Left lobe of liver (tissue), 2 donors: Measurements from ENCODE around the gene PRDX5. TPM values are rescaled to one million over a fixed set of nuclear protein-coding genes. Genes with fewer than 3 reads are reported as not detected.

ENCODE experiments used
- ATAC-seq: fragments of 200-7000 bp; cut with Tn5 transposase; one replicate; pipeline ENCODE4 v1.9.1; 2020; ENCODE audit warnings: mild to moderate bottlenecking, moderate library complexity
- DNase-seq: peaks from one replicate; pipeline ENCODE4 v3.0.0-alpha.2; 2020; ENCODE audit warnings: low spot score
- total RNA-seq: library from RNA; stranded (reverse); gene quantifications from one replicate; pipeline ENCODE4 v1.2.1, GENCODE V29; 2021
- donor health status: DM: no; HTN: no; CAD: no; lungs with moderate emphysema.
- donor health status: DM: no; HTN: yes; CAD: no.

The PRDX5 gene
- total RNA-seq, 1 donor from 2014 or later = 96.4 TPM

DNA sequence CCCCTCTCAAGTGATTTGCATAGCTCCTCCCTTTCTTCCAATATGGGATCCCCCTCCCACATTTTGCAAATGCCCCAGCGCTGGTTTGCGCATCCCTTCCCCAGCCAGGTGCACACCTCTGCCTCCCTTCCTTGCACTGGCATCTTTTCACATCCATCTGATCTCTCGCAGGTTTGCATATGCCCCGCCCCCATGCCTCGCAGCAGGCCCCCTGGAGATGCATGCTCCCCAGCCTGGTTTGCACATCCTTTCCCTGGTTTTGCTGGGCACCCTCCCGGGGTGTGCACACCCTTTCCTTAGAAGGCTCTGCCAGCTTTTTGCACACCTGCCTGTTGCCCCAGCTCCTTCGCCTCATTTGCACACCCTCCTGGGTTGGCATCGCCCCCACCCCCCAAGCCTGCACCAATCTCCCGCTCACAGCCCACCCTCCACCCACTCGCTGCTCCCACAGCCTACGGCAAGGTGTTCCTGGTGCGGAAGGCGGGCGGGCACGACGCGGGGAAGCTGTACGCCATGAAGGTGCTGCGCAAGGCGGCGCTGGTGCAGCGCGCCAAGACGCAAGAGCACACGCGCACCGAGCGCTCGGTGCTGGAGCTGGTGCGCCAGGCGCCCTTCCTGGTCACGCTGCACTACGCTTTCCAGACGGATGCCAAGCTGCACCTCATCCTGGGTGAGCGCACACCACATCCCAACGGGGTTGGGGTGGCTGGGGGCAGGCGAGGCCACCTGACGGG lies 42.0 kb downstream of the PRDX5 start:
- ATAC-seq = no peak
- DNase-seq = no peak

- DNase-seq (no peak), ATAC-seq (no peak)
Observed at GRCh38 chr11:64360448-64360921, 42.6 kb downstream of the PRDX5 start.

DNA sequence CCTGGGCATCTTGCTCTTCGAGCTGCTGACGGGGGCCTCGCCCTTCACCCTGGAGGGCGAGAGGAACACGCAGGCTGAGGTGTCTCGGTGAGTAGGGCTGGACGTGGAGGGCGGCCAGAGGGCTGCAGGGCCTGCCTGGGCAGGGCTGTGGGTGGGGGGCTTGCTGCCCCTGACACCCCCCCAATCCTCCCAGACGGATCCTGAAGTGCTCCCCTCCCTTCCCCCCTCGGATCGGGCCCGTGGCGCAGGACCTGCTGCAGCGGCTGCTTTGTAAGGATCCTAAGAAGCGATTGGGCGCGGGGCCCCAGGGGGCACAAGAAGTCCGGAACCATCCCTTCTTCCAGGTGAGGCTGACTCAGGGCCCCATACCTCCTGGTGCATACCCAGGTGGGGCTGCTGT lies 43.7 kb downstream of the PRDX5 start:
- no peak for DNase-seq

GRCh38 chr11:64362339-64362738 lies 44.4 kb downstream of the PRDX5 start:
- DNase-seq = no peak
- ATAC-seq = no peak

More for the DNA sequence above, 43.7 kb downstream of the PRDX5 start:
- ATAC-seq = no peak

DNA sequence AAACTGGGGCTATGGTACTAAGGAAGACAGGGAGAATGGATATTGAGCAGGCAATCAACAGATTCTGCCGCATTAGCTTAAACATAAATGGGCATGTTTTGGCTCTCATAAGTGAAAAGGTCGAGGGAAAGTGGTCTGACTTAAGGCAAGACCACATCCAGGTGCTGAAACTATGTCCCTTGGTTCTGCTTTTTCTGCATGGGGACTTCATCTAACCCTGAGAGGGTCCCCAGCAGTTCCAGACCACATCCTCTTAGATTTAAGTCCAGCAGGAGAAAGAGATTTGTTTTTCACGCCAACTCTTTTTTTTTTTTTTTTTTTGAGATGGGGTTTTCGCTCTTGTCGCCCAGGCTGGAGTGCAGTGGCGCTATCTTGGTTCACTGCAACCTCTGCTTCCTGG lies 46.5 kb downstream of the PRDX5 start:
- no peak for ATAC-seq
- no peak for DNase-seq

GRCh38 chr11:64364911-64365310 lies 47.0 kb downstream of the PRDX5 start:
- ATAC-seq = no peak

GRCh38 chr11:64366751-64367150 lies 48.8 kb downstream of the PRDX5 start:
- DNase-seq (no peak), ATAC-seq (no peak)

More at GRCh38 chr11:64364911-64365310, 47.0 kb downstream of the PRDX5 start:
- no peak for DNase-seq

- DNase-seq = no peak
- no peak for ATAC-seq
Observed at GRCh38 chr11:64367931-64368672, 50.2 kb downstream of the PRDX5 start.

DNA sequence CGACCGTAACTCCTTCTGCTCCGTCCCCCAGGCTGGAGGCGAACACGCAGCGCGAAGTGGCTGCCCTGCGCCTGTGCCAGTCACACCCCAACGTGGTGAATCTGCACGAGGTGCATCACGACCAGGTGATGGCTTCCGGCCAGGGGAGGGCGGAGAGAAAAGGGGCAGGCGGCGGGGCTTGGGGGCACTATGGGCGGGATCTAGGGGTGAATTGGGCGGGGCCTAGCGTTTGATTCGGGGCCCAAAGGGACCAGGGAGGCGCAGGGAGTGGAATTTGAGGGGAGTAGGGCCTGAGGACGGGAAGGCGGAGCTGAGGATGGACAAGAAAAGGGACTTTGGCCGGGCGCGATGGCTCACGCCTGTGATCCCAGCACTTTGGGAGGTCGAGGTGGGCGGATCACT lies 50.8 kb downstream of the PRDX5 start:
- DNase-seq (no peak), ATAC-seq (no peak)

- no peak for ATAC-seq
- DNase-seq = no peak
Observed at GRCh38 chr11:64369440-64370421, 51.8 kb downstream of the PRDX5 start.

DNA sequence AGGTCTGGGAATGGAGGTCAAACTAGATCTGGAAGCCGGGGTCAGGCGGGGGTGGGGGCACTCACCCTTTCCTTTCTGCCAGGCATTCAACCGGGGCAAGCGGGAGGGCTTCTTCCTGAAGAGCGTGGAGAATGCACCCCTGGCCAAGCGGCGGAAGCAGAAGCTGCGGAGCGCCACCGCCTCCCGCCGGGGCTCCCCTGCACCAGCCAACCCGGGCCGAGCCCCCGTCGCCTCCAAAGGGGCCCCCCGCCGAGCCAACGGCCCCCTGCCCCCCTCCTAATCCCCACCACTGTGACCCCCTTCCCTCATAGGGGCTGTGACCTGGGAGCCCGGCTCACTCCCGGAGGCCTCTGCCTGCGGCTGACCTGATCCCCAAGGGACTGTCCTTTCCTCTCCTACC lies 53.3 kb downstream of the PRDX5 start:
- no peak for ATAC-seq
- DNase-seq = no peak

Other genes starting within 250 kb of the PRDX5 start
- 35.2 TPM for gene MACROD1, start 152.0 kb upstream of the PRDX5 start, total RNA-seq
- 33.9 TPM for gene STIP1, start 131.9 kb upstream of the PRDX5 start, total RNA-seq
- 9.7 TPM for gene FERMT3, start 111.4 kb upstream of the PRDX5 start, total RNA-seq
- 22.2 TPM for gene TRPT1, start 91.9 kb upstream of the PRDX5 start, total RNA-seq
- 52.5 TPM for gene NUDT22, start 91.8 kb upstream of the PRDX5 start, total RNA-seq
- 28.2 TPM for gene DNAJC4, start 87.6 kb upstream of the PRDX5 start, total RNA-seq
- 20.8 TPM for gene VEGFB, start 83.5 kb upstream of the PRDX5 start, total RNA-seq
- gene FKBP2, start 77.0 kb upstream of the PRDX5 start, total RNA-seq = 82.6 TPM
- 50.1 TPM for gene PPP1R14B, start 71.2 kb upstream of the PRDX5 start, total RNA-seq
- gene PLCB3, start 66.6 kb upstream of the PRDX5 start, total RNA-seq = 6.8 TPM
- gene BAD, start 33.5 kb upstream of the PRDX5 start, total RNA-seq = 36.0 TPM
- gene GPR137, start 32.3 kb upstream of the PRDX5 start, total RNA-seq = 26.8 TPM
- not detected for gene KCNK4, start 26.8 kb upstream of the PRDX5 start, total RNA-seq
- not detected for gene CATSPERZ, start 17.8 kb upstream of the PRDX5 start, total RNA-seq
- gene ESRRA, start 12.6 kb upstream of the PRDX5 start, total RNA-seq = 53.6 TPM
- 59.1 TPM for gene TRMT112, start 562 bp upstream of the PRDX5 start, total RNA-seq
- 4.0 TPM for gene CCDC88B, start 22.1 kb downstream of the PRDX5 start, total RNA-seq
- gene RPS6KA4, start 41.0 kb downstream of the PRDX5 start, total RNA-seq = 9.8 TPM
- 0.13 TPM for gene SLC22A11, start 237.8 kb downstream of the PRDX5 start, total RNA-seq